Measurements from ENCODE around the gene SLC36A4. TPM values are rescaled to one million over a fixed set of nuclear protein-coding genes. Genes with fewer than 3 reads are reported as not detected.
A peak's percentile ranks its signal among the peaks of the same experiment; 100 is the strongest.
"Not testable (repeated sequence)": the region's sequence is repeated elsewhere in the genome, so short reads cannot be mapped to it uniquely, and the experiment has no call there.

Gene SLC36A4
- total RNA-seq, 1 donor from 2014 or later = 10.4 TPM

GRCh38 chr11:93193731-93194130, 4.1 kb downstream of the SLC36A4 start:
- DNase-seq = no peak

- DNase-seq = no peak
These were observed 5.6 kb downstream of the SLC36A4 start for GRCh38 chr11:93192163-93192562.

GRCh38 chr11:93189462-93189861, 8.3 kb downstream of the SLC36A4 start:
- DNase-seq = no peak

- DNase-seq = no peak
These were observed 9.1 kb downstream of the SLC36A4 start for GRCh38 chr11:93188726-93189125.

GRCh38 chr11:93187290-93187689, 10.5 kb downstream of the SLC36A4 start:
- no peak for DNase-seq

GRCh38 chr11:93177891-93178290, 19.9 kb downstream of the SLC36A4 start:
- not testable (repeated sequence) for DNase-seq

GRCh38 chr11:93169950-93170561, 27.7 kb downstream of the SLC36A4 start:
- peak; percentile 46 for DNase-seq

- DNase-seq = no peak
These were observed 28.6 kb downstream of the SLC36A4 start for GRCh38 chr11:93169143-93169542.

GRCh38 chr11:93166862-93167261, 30.9 kb downstream of the SLC36A4 start:
- no peak for DNase-seq

GRCh38 chr11:93166194-93166593, 31.6 kb downstream of the SLC36A4 start:
- DNase-seq = no peak

GRCh38 chr11:93160808-93161207, 37.0 kb downstream of the SLC36A4 start:
- DNase-seq = no peak

- no peak for DNase-seq
These were observed 37.6 kb downstream of the SLC36A4 start for GRCh38 chr11:93160156-93160555.

GRCh38 chr11:93159721-93160120, 38.1 kb downstream of the SLC36A4 start:
- DNase-seq = no peak

- DNase-seq = no peak
These were observed 42.1 kb downstream of the SLC36A4 start for GRCh38 chr11:93155738-93156137.

- DNase-seq = peak; percentile 63
These were observed 52.3 kb downstream of the SLC36A4 start for GRCh38 chr11:93145390-93145915.

GRCh38 chr11:93143800-93144199, 54.0 kb downstream of the SLC36A4 start:
- DNase-seq = no peak

GRCh38 chr11:93143186-93143585, 54.6 kb downstream of the SLC36A4 start:
- no peak for DNase-seq

GRCh38 chr11:93133488-93134109, 64.2 kb downstream of the SLC36A4 start:
- DNase-seq = no peak

GRCh38 chr11:93132836-93133235, 65.0 kb downstream of the SLC36A4 start:
- no peak for DNase-seq

- peak; percentile 34 for DNase-seq
These were observed 66.1 kb downstream of the SLC36A4 start for GRCh38 chr11:93131709-93132108.

GRCh38 chr11:93128574-93128973, 69.2 kb downstream of the SLC36A4 start:
- no peak for DNase-seq

GRCh38 chr11:93123351-93123898, 74.4 kb downstream of the SLC36A4 start:
- peak; percentile 55 for DNase-seq

- DNase-seq = no peak
These were observed 75.1 kb downstream of the SLC36A4 start for GRCh38 chr11:93122535-93123235.

Data from tongue (tissue), 2 donors.